Activated CD8-positive, alpha-beta memory T cell treated with anti-CD3 and anti-CD28 coated beads for 48 hours (primary cell): ENCODE data around the gene LELP1.
"Not testable (repeated sequence)": the region's sequence is repeated elsewhere in the genome, so short reads cannot be mapped to it uniquely, and the experiment has no call there.

ENCODE experiments used
- DNase-seq, 3 experiments: peaks; one replicate each; pipeline ENCODE4 v3.0.0-alpha.2; 2020; ENCODE audit warnings: low read depth in 2 of 3, low spot score in 2 of 3

Gene LELP1

DNA sequence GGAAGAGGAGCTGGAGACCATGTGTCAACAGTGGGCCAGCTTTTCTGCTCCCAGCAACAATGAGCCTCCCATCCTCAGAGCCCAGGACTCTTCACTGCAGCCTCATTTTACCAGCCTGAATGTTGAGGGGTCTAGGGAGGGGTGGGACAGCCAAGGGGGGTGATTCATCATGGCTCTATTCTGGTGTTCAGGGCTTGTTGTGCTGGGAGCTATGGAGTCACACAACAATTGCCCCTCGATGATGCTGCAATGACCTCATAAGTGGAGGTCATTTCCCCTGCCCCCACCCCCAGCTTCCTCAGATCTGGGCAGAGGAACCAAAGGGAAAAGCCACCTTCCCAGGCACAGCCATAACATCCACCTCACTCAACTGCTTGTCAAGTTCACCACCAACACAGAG lies at the start of gene LELP1:
Gene LELP1, plus strand, starts transcription at position 301 of the 400 bp plus-strand sequence. CDS start 1,278 bp downstream, outside the sequence.
- no peak for DNase-seq

DNA sequence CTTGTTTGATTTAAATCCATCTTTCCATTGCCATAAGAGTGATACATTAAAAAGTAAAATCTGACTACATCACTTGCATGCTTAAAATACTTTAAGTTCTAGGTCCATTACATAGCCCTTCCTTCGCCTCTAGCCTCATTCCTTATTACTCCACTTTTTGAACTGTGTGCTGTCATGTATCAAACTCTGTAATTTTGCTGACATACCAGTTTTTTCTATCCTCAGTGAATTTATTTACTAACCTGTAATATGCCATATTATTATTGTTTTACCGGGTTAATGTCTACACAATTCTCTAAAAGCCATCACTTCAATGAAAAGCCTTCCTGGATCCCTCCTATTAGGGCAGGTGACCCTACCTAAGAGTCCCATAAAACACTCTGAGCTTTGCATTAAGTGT lies 47.7 kb upstream of the LELP1 start:
- no peak for DNase-seq

DNA sequence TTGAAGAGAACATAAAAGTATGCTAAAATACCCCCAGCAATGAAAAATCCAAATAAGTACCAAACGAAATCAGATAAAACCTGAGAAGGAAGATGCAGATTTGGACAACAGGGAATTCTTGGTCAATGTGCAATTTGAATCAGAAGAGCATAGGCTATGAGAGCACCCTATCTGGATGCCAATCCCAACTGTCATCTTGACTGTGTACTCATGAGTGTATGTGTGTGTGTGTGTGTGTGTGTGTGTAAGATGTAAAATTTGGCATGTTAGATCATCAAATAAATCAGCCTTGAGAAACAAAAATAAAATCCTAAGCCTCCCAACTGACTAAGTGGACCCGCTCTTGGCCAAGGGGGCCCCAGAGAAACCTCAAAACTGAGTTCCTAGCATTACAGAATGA lies 34.5 kb upstream of the LELP1 start:
- DNase-seq: no peak

DNA sequence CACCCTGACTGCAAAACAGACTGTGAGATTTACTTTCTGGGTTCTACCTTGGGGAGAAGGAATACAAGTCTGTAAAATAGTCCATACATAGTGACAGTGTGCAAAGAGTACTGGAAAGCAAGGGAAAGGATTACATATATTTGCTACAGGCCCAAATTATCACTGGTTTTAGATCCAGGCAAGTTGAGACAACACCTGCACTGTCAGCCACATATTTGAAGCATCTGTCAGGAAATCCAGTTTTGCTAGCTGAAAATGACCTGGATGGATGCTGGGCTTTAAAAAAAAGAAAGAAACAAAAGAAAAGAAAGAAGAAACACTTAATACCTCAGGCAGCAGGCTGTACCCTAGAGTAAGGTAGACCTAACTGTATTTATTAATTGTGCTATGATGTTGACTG lies 28.6 kb upstream of the LELP1 start:
- DNase-seq: no peak

DNA sequence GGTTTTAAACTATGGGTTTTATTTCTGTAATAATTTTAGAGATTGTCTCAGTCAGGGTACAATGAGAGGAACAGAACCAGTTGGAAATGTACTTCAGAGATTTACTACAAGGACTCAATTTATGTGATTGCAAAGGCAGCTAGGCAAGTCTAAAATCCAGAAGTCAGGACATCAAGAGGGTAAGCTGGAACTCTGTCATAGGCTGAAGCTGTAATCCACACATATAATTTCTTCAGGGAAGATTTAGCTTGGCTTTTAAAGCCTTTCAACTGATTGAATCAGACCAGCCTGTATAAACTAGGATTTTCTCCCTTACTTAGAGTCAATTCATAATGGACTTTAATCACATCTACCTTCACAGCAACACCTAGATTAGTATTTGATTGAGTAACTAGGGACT lies 24.3 kb upstream of the LELP1 start:
- no peak for DNase-seq

DNA sequence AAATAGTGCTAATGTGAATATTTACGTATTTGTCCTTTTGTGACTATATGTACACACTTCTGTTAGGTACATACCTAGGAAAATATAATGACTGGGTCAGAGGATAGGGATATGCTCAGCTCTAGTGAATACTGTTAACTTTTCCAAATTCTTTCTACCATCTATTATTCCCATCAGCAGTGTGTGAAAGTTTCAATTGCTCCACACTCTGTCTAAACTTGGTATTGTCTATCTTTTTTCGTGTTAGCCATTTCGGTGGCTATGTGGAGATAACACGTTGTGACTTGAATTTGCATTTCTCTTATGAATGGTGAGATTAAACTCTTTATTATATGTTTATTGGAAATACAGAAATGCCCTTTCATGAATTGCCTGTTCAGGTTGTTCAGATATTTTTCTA lies 22.7 kb upstream of the LELP1 start:
- no peak for DNase-seq

DNA sequence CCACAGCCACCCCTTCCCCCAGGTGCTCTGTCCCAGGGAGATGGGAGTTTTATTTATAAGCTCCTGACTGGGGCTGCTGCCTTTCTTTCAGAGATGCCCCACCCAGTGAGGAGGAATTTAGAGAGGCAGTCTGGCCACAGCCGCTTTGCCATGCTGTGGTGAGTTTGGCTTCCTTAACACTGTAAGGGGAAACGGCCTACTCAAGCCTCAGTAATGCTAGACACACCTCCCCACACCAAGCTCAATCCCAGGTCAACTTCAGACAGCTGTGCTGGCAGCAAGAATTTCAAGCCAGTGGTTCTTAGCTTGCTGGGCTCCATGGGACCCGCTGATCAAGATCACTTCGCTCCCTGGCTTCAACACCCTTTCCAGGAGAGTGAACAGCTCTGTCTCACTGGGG lies 14.9 kb upstream of the LELP1 start:
- not testable (repeated sequence) for DNase-seq

DNA sequence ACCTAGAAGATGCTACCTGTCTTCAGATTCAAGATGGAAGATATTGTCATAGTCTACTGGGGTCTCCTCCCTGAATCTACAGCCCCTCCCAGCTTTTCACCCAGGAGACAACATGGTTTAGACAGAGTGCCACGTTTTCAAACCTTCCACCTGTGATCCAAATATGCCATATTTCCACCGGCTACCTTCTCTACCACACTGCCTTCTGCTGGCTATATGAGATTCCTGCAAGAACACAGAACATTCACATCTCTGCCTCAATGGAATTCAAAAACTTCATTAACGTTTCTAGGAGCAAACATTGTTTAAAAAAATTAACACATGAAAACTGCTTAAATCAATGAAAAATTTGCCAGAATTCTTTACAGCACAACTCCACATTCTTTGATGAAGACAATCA lies 12.9 kb upstream of the LELP1 start:
- DNase-seq: no peak

DNA sequence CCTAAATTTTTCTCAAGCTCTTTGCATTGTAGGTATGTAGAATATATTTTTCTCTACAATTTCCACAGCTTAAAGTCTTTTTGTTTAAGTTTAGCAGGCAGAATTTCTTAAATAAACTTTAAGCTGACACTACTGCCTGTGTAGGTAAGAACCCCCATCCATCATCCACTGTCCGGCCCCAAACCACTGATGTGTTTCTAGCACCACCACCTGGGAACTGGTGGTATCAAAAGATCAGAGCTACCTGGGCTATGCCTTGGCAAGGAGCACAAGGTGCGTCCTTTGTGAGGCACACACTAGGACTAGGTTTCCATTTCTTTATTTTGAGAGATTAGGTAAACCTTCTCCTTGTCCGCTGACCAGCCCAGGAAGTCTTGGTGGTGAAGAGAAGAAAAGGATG lies 10.5 kb upstream of the LELP1 start:
- no peak for DNase-seq

DNA sequence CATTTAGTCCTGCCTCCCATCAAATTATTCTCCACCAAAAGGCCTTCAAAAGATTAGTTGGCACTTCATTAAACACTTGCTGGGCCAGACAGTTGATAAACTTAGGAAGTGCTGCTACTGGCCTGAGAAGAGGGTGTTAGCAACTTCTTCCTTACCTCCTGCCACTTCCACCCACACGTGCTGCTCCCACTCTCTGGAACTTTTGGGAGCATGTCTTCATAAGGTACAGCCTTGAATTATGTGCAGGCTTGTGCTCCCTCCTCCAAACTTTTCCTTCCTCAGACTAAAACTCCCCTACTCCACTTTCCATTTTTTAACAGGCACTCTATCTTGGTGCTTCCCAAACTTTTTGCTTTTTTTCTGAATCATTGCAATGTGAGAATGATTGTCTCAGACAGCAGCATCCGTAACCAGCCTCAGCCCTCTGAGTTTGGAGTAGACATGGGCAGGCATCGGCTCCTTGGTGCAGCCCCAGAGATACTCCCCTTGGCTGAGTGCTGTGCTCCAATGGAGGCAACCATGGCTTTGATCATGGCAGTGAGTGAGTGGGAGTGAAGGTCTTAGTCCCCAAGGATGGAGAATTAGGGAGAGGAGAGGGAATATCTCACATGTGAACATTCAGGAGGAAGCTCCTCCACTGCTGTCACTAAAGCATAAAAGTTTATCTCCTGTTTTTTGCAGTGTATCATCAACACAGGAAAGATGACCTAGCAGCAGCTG lies 8.7 kb upstream of the LELP1 start:
- no peak for DNase-seq

DNA sequence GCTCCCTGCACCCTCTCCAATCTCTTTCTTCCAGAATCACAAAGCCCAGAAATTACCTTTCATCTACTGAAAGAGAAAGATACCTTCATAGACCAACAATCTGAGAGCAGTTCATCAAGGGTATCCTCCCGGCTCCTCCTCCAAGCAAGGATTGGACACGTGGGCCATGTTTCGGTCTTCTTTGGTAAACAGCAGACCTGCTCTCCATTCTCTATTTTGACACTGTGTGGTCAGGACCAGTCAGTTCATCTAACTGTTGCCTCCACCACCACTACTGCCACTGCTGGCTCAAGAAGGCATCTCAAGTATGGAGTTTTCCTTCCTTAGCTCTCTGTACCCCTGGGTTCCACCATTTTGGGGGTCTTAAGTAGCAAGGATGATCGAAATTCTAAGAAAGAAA lies 8.0 kb upstream of the LELP1 start:
- DNase-seq: no peak

DNA sequence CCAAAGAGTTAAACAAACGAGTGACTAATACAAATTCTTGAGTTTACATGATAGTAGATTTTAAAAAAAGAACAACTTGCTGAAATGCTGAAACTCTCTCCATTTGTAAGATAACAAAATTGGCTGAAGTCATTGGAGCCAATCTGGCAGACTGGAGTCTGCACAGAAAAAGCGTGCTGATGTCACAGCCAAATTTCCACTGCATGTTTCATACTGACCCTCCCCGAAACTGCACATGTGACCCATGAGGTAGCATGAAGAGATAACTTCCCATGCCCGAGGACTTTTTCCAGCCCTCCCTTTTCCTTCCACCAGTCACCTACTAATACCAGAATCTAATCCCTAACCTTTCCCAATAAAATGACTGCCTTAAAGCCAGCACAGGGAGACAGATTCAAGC lies 1.2 kb upstream of the LELP1 start:
- no peak for DNase-seq

DNA sequence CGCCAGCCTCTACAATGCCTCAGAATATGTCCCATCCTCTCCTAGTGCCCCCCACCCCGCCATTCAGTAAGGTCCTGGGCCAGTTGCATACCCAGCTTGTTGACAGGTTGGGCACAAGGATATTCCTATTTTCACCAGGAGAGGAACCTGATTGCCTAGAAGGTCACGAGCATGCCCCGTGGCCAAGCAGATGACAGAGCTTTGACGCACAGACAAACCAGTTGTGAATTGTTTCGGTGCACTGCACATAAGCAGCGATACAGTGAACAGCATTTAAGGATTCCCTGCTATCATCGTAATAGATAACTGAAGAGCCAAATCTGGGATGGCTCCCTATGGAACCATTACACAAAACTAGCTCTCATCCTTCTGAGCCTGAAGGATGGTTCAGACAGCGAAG lies 3.4 kb downstream of the LELP1 start:
- no peak for DNase-seq

DNA sequence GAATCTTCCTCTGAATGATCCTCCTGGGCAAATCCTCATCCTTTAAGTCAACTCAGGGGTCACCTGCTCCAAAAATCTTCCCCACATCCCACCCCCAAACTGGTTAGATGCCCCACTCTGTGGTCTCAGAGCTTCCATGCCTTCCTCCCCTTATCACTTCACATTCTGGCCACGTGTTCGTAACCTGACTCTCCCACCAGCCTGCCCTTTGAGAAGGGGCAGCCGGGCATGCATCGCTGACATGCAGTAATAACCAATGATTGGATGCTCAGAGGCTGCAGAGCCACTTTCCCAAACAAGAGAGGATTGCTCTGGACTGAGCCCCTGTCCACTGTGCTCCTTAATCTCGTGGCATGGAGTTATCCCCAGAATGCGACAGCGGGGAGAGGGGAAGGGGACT lies 7.0 kb downstream of the LELP1 start:
- no peak for DNase-seq

DNA sequence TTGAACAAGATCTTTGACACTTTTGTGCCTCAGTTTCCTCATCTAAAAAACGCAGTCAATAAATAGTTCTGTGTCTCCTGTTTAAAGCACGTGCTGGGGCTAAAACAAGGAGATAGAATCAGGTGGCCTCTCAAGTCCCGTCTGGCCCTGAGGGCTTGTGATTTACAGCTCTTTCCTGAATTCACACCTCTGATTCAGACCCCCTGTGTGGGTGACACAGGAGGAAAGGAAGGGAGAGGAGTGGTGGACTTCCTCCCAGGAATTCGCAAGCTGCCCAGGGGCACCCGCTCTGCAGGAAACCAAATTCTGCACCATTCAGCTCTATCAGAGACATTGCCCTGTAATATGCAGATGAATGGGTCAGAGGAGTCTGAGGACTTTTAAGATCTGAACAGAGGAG lies 9.0 kb downstream of the LELP1 start:
- no peak for DNase-seq

DNA sequence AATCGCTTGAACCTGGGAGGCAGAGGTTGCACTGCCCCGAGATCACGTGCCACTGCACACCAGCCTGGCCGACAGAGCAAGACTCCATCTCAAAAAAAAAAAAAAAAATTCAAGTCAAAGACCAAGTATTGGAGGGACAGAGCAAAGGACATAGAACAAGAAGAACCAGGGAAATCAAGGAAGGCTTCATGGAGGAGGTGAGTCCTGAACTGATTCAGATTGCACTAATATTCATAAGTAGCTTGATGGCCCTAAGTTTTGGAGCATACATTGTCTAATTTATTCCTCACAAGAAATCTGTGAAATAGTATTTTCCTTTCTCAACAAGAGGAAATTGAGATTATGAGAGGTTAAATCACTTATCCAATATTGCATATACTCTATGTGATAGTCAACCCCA lies 10.3 kb downstream of the LELP1 start:
- no peak for DNase-seq

DNA sequence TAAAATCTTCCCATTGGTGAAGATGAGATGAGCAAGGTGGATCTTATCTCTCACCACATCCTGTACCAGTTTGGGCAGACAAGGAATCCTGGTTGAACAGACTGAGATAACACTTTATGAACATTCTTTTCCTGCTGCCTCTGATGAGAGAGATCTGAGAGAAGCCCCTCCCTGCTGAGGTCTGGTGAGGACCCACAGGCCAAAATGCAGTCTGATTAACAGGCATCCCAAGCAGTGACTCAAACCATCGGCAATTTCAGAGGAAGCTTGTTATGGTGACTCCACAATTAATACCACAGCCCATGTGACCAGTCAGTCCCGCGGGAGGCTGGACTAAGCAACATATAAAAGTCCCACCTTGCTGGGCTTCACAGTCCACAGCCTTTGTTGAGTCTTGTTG lies 14.0 kb downstream of the LELP1 start, which contains the start of gene PRR9:
Gene PRR9, plus strand, starts transcription at position 373 of the 400 bp plus-strand sequence. CDS start 561 bp downstream, outside the sequence.
- no peak for DNase-seq

DNA sequence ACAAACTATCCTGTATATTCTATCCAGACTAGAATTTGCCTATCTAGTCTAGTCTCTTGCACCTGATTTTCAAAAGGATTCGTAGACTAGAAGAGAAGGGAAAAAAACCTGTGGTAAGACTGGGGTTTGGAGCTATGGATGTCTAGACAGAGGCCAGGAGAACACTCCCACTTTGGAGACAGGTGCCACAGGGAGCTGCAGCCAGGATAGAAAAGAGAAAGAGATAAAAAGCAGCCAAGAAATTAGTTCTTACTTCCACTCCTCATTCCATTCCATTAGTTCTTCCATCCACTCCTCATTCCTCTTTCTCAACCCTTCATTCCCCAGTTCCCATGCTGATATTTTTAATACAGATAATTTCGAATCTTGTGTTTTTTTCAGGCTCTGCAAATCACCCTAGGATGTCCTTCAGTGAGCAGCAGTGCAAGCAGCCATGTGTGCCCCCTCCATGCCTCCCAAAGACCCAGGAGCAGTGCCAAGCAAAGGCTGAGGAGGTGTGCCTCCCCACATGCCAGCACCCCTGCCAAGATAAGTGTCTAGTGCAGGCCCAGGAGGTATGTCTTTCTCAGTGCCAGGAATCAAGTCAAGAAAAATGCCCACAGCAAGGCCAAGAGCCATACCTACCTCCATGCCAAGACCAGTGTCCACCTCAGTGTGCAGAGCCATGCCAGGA lies 14.7 kb downstream of the LELP1 start:
- no peak for DNase-seq

DNA sequence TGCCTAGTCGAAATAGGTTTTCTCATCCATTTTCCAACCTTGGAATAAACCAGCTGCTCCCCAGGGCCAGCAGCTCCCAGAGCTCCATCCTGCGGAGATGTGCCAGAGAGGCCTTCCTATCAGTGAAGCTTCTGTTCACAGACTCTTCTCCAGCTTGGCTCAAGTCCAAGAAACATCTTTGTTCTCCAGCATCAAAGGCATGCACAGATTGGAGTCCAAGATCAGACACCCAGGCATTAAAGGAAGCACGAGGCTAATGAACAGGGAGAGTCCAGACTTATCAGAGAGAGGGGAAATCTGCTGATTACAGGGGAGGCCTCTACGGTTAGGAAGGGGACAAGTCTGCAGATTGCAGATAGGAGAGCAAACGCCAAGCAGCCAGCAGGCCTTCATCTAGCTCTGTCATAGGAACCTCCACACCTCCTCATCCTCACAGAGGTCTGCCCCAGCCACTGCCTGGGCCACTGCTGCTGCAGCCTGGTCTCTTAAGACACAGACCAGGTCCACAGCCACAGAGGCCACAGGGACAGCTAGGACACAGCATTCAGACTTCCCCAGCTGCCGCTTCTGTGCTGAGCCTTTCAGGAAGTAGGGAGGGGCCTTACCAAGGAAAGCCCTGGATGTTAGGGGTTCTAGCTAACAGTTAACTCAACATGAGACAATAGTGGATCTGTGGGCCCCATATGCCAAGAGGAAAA lies 17.5 kb downstream of the LELP1 start:
- DNase-seq: no peak

DNA sequence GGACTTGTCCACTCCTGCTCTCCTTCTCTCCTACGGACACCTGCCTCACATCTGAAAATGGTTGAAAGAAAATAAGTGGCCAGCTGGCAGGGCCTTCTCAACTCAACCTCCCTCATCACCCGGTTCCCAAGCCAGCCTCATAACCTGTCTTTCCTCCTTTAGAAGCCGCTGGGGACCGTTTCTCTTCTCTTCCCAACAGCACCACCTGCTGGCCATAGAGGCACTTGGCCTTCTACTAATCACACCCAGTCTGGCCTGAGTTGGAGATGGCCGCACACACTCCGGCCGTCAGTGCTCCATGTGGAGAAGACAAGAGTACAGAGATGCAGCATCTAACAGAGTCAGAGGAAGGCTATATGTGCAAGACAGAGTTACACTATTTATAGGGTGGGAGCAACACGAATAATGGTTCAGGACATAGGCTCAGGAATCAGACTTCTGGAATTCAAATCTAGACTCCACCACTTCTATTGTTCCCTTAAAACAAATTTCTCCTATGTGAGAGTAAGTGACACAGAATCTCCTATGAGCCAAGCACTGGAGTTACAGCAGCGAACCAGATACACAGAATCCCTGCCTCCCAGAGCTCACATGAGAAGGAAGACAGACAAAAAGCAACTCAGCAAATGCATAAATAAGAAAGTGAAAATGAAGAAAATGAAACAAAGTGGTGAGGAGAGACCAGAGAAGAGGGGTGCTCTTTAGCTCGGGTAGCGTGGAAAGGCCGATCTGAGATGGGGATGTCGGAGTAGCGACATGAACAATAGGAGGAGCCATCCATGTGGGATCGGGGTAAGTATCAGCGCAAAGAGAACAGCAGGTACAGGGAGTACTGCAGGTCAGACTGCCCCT lies 20.0 kb downstream of the LELP1 start:
- DNase-seq: peak in 2 of 3 experiments; percentile 12 to 40

DNA sequence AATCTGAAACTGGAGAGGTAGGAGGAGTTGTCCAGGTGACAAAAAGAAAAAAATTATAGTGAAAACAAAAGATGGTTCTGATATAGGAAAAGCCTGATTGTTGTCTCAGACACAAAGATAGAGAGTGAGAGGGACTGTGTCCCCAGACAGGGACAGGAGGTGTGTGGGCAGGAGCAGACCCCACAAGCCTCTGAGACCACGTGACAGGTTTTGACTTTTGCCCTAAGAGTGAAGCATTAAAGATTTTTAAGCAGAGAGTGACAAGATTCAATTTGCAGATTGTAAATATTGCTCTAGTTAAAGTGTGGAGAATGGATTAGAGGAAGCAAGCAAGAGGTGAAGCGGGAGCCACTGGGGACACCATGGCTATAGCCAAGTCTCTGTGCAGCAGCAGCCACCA lies 24.6 kb downstream of the LELP1 start:
- no peak for DNase-seq
